ENCODE results near the gene PRKAR1A.
A peak's percentile ranks its signal among the peaks of the same experiment; 100 is the strongest.
"Not testable (repeated sequence)": the region's sequence is repeated elsewhere in the genome, so short reads cannot be mapped to it uniquely, and the experiment has no call there.

The PRKAR1A gene

GRCh38 chr17:68511671-68512246, 471 bp upstream of the PRKAR1A start:
- peak in 4 of 5 donors; percentile 43 to 69 (median 58) for DNase-seq

- DNase-seq = peak in 2 of 5 donors; percentile 14 to 21
Observed at GRCh38 chr17:68512960-68513474, 787 bp downstream of the PRKAR1A start.

DNA sequence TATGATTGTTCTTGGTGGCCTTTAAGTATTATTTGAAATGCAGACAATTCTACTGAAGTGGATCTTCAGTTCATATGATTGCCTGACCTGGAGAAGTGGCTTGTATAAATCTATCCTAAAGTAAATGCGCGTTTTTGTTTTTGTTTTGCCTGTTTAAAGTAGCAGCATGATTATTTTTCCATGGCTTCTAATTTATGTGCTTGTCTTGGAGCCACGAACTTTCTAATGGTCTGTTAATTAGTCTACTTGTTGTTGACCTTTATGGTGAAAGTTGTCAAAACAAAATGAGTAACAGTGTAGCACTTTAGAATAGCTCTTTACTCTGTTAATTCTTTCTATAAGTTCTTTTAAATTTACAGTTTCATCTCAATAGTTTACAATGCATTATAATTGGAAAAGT, 1.7 kb downstream of the PRKAR1A start:
- DNase-seq = no peak

DNA sequence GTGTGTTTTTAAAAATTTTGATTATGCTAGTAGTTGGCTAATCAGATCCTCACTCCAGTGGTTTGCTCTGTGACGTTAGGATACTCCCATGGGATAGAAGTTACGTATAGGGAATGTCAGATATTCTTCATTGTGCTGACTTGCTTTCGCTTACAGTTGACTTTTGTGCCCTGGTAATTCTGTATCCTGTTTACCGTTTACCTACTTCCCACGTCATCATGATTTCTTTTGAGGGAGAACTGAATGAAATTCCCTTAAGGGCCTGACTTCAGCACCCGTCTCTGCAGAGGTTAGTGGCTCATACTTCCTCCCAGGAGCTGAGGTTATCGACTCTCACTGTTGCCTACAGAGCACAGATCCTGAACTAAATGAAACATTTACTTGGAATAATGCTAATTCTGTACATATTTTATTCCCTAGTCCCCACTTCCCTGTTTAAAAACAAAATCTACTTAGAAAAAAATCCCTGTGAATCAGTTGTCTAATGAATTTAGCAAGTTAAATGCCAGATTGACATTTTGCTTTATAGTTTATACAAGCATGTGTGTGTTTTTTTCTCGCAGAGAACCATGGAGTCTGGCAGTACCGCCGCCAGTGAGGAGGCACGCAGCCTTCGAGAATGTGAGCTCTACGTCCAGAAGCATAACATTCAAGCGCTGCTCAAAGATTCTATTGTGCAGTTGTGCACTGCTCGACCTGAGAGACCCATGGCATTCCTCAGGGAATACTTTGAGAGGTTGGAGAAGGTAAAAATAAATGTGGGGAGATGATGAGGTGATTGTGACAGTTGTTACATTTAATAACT, 2.8 kb downstream of the PRKAR1A start:
- no peak for DNase-seq

DNA sequence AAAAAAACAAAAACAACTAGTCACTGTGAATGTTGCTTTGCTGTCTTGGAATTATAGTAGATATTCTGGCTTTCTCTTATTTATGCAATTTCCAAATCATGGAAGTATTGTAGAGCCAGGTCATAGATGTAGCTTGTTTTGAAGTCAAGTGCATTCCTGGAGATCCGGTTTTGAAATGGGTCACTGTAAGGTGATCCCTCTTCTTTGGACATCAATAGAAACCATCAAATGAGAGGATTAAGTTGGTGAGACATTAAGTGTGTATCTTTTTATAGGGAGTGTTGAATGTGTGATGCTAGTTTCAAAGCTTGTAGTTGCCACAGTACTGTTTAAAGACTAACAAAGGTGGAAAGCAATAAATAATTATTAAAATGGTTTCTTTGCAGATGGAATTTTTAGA, 4.5 kb downstream of the PRKAR1A start:
- no peak for DNase-seq

DNA sequence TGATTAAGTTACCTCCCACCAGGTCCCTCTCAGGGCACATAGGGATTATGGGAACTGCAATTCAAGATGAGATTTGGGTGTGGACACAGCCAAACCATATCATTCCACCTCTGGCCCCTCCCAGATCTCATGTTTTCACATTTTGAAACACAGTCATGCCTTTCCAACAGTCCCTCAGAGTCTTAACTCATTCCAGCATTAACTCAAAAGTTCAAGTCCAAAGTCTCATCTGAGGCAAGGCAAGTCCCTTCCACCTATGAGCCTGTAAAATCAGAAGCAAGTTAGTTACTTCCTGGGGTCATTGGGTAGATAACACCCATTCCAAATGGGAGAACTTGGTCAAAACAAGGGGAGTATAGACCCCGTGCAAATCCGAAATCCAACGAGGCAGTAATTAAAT, 5.4 kb downstream of the PRKAR1A start:
- DNase-seq = not testable (repeated sequence)

DNA sequence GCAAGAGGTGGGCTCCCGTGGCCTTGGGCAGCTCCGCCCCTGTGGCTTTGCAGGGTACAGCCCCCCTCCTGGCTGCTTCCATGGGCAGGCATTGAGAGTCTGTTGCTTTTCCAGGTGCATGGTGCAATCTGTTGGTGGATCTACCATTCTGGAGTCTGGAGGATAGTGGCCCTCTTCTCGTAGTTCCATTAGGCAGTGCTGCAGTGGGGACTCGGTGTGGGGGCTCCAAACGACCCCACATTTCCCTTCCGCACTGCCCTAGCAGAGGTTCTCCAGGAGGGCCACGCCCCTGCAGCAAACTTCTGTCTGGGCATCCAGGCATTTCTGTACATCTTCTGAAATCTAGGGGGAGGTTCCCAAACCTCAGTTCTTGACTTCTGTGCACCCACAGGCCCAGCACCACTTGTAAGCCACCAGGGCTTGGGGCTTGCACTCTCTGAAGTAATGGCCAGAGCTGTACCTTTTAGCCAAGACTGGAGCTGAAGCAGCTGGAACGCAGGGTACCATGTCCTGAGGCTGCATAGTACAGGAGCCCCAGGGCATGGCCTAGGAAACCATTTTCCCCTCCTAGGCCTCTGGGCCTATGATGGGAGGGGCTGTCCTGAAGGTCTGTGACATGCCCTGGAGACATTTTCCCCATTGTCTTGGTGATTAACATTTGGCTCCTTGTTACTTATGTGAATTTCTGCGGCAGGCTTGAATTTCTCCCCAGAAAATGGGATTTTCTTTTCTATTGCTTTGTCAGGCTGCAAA, 6.0 kb downstream of the PRKAR1A start:
- no peak for DNase-seq

GRCh38 chr17:68519051-68519450, 6.8 kb downstream of the PRKAR1A start:
- not testable (repeated sequence) for DNase-seq

DNA sequence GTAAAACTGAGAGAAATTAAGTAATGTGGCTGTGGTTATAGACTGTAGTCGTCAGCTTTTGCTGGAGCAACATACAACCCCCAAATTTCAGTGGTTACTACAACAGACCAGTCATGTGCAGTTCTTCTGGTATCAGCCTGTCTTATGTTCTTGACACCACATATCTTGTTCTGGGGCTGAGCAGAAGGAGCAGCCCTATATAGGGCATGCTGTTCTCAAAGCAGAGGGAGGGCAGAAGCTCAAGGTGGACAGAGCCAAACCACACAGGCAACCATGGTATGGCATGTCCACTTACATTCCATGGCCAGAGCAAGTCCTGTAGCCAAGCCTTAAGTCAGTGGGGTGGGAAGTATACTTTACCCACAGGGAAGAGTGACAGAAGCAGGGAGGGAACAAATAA, 7.7 kb downstream of the PRKAR1A start:
- no peak for DNase-seq

GRCh38 chr17:68522266-68522665, 10.0 kb downstream of the PRKAR1A start:
- DNase-seq = no peak

DNA sequence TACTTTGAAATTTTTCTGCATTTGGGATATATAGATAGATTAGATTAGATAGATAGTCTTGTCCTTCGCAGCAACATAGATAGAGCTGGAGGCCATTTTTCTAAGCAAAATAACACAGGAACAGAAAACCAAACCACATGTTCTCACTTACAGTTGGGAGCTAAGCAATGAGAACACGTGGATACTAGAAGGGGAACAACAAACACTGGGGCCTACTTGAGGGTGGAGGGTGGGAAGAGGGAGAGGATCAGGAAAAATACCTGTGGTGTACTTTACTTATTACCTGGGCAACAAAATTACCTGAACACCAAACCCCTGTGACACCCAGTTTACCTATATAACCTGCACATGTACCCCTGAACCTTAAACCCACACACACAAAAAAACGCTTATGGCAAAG, 14.3 kb downstream of the PRKAR1A start:
- DNase-seq = no peak

DNA sequence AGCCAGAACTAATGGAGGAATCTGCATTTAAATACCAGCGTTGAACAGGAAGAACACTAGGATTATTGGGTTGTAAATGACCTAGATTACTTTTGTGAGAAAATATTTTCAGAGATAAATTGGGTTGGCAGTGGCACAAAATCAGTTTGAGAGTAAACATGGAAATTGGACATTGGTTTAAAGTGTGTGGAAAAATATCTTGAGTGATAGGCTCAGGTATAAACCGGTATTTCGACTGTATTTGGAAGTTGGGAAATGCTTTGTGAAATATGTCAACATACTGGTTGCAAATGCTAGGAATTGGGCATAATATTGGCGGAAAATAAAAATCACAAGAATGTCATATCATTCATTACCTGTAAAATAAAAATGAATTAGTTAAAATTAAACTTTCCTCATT, 15.1 kb downstream of the PRKAR1A start:
- no peak for DNase-seq

- DNase-seq = no peak
Observed at GRCh38 chr17:68531252-68531651, 19.0 kb downstream of the PRKAR1A start.

DNA sequence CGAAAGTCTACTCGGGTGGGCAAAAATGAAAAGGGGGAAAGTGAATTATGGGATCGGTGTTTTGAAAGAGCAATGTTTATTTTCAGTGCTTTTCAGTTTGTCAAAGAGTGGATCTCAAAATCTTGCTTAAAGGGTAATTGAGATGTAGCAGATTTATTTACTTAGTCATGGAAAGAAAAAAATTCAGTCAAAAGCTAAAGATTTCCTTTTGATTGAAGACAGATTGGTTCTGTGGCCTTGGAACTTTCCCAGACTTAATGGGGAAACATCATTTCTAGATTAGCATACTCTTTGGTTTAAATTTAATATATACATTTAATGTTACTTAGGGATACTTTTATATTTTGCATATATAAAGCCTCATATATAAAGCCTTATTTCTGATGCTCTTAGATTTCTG, 20.6 kb downstream of the PRKAR1A start:
- DNase-seq = no peak

GRCh38 chr17:68533887-68534694, 21.9 kb downstream of the PRKAR1A start:
- DNase-seq = no peak

DNA sequence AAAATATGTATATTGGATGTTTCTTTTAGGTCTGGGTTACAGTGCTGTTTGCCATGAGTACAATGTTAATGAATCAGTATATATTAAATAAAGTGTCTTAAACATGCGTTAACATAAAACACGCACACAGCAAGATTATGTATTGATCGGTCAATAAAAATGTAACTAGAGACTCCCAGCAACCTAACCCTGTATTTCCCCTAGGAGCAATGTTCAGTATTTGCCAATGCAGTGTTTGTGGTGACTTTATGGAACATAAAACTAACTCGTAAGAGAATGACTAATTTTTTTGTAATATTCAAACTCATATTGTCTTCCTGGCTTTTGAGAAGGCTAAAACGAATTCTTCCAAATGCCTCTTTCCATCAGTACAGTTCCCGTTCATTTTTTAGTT, 22.5 kb downstream of the PRKAR1A start:
- no peak for DNase-seq

DNA sequence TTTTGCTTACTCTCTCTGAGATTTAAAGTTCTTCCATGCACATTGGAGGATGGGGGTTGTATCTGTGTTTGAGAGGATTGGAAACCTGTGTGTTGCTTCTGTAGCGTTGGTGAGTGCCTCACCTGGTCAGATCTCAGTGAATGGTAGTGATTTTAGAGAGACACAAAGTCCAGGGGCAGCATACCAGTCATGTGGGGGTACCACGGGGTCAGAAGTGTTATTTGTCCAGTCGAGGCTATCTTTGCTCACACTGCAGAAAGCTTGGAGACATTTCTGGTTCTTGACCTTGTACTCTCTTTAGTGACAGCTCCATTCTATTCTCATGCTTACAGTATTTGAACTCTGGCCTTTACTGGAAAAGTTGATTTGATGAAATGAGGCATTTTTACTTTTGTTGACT, 23.7 kb downstream of the PRKAR1A start:
- DNase-seq = no peak

- no peak for DNase-seq
Observed at GRCh38 chr17:68539548-68540467, 27.6 kb downstream of the PRKAR1A start.

GRCh38 chr17:68540981-68541380, 28.8 kb downstream of the PRKAR1A start:
- no peak for DNase-seq

DNA sequence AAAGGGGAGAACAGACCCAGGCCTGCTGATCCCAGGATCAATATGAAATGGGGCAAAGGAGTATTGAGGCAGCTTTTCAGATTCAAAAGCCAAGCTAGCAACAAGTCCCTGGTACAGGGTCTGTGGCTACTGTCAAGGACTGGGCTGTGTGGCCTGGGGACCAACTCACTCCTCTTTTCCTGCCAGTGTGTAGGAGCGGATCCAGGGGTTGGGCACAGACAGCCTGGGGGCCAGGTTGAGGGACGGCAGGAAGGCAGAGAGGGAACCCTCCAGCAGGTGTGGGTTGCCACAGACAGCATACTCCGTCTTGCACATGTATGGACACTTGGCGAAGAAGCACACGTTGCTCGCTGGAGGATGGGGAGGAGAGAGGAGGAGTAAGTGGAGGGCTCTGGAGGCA, 29.6 kb downstream of the PRKAR1A start:
- no peak for DNase-seq

GRCh38 chr17:68542698-68543463, 30.7 kb downstream of the PRKAR1A start:
- DNase-seq = no peak

Measured in T-helper 1 cell (primary cell).